GM12891 (cell line): ENCODE measurements around the gene ABHD2.
"Not testable (repeated sequence)": the region's sequence is repeated elsewhere in the genome, so short reads cannot be mapped to it uniquely, and the experiment has no call there.

ENCODE experiments used
- DNase-seq: peaks from one replicate; pipeline ENCODE4 v3.0.0; 2011; ENCODE audit warnings: low spot score; ENCODE audit not compliant: insufficient read length
- FAIRE-seq: peaks from 2 replicates; lab custom pipeline; 2011; peaks lifted over from hg19 to GRCh38; lab: Jason Lieb, UNC
- PAX5 ChIP-seq: IDR thresholded peaks from 2 replicates; pipeline ENCODE4 v1.6.1; 2011; ENCODE audit warnings: low read length, moderate library complexity, mild to moderate bottlenecking; ENCODE audit not compliant: insufficient read depth, severe bottlenecking
- POLR2A ChIP-seq: IDR thresholded peaks from 2 replicates; pipeline ENCODE4 v1.6.1; 2011; ENCODE audit warnings: low read depth, low read length, control low read depth
- POLR2AphosphoS5 ChIP-seq: IDR thresholded peaks from 2 replicates; pipeline ENCODE4 v1.6.1; 2011; ENCODE audit warnings: low read depth, low read length, control low read depth
- POU2F2 ChIP-seq: IDR thresholded peaks from 2 replicates; pipeline ENCODE4 v1.6.1; 2011; ENCODE audit warnings: low read depth, mild to moderate bottlenecking, control low read depth, low read length, moderate library complexity
- SPI1 ChIP-seq: IDR thresholded peaks from 2 replicates; pipeline ENCODE4 v1.6.1; 2011; ENCODE audit warnings: low read depth, low read length, control low read depth
- TAF1 ChIP-seq: IDR thresholded peaks from 2 replicates; pipeline ENCODE4 v1.6.1; 2011; ENCODE audit warnings: low read depth, low read length, control low read depth

The ABHD2 gene

GRCh38 chr15:89217686-89218376 is 129.6 kb downstream of the ABHD2 start:
- no peak for DNase-seq
- TF ChIP-seq POLR2A (no peak), POU2F2 (no peak), TAF1 (no peak), POLR2AphosphoS5 (no peak), SPI1 (no peak), PAX5 (no peak)

DNA sequence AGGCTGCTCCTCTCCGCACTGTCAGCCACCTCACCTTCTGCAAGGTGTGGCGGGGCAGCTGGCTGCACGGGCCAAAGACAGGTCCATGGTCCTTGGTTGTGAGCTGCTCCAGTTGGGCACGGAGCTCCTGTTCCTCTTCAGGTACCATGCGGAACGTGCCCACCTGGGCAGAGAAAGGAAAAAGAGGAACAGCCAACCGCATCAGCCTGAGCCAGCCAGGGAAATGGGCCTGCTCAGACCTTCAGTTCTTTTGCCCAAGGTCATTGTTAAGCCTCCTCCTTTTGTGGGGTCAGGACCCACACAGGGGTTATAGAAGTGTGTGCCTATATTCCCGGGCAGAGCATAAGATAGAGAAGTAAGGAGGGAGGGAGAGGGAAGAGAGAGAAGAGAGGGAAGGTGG is 130.3 kb downstream of the ABHD2 start:
- no peak for TF ChIP-seq POLR2A
- TF ChIP-seq SPI1 = 0 out of 2 replicates have a peak, but pooled peaks have one; percentile 17
- DNase-seq (no peak), FAIRE-seq (no peak)

More at GRCh38 chr15:89217686-89218376, 129.6 kb downstream of the ABHD2 start:
- FAIRE-seq = no peak

DNA sequence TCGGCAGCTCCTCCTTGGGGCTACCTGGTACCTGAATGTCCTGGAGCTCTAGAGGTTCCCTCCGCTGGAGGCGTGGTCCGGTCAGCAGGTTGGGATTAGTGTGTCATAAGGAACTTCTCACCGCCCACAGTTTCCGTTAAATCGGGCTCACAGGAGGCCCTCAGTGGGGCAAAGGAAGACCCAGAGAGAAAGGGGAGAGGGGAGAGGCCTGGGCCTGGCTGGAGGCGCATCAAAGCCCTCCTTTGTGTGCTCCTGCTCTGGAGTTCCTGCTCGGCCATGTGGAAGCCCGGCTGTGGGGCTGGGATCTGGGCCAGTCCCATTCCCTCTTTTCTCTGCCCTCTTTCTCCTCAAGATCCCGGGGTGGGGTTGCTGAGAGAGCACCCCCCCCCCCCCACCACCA is 133.3 kb downstream of the ABHD2 start, which contains the start of gene RLBP1:
RLBP1 (minus strand) TSS at position 37 of the 400 bp plus-strand sequence. CDS start 2,604 bp downstream, outside the sequence.
- TF ChIP-seq POLR2AphosphoS5 = no peak
- no peak for TF ChIP-seq TAF1
- no peak for TF ChIP-seq PAX5
- TF ChIP-seq POU2F2 = no peak
- TF ChIP-seq SPI1 = no peak
- no peak for TF ChIP-seq POLR2A
- DNase-seq = no peak
- FAIRE-seq = no peak

GRCh38 chr15:89225588-89225987 is 137.3 kb downstream of the ABHD2 start:
- FAIRE-seq = no peak
- TF ChIP-seq SPI1 (no peak), POU2F2 (no peak), POLR2A (no peak), POLR2AphosphoS5 (no peak), PAX5 (no peak), TAF1 (no peak)
- DNase-seq = no peak

- FAIRE-seq = no peak
- TF ChIP-seq POLR2AphosphoS5 (no peak), TAF1 (no peak), POU2F2 (no peak), PAX5 (no peak), POLR2A (no peak), SPI1 (no peak)
- no peak for DNase-seq
Observed at GRCh38 chr15:89226359-89227221, 138.3 kb downstream of the ABHD2 start.

DNA sequence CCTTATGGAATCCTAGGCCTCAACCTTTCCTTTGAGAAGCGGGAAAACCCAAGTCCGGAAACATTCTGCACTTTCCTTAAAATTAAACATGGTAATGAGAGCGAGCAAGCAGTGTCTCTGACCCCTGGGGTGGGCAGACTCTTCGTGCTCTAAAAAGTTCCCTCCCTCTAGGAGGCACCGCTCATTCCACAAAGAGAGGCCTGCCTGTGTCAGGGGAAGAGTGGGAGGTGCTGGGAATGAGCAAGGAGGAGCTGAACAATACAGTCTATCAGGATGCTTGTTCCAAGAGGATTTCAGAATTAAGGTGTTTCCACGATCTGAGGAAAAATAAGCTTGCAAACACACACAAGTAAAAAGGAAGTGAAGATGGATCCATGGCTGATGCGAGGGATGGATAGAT is 139.2 kb downstream of the ABHD2 start:
- DNase-seq = no peak
- no peak for TF ChIP-seq SPI1
- no peak for TF ChIP-seq TAF1
- FAIRE-seq = no peak

DNA sequence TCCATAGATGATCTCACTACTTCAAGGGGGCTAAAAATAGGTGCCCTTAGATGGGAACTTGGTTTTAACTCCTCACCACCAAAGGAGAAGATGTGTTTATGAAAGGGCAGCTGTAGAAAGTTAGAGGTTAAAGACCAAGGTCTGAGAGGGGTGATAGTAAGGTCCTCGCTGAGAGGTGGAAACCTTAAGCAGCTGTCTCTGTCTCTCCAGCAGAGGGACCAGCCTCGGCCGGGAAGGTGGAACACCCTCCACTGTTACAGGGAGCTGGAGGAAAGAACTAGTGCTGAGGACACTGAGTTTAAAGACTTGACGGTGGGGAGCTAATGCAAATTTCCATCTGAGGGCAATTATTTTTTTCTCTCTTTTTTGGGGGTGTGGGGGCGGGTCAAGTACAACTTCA is 142.0 kb downstream of the ABHD2 start:
- no peak for DNase-seq
- no peak for FAIRE-seq
- no peak for TF ChIP-seq PAX5
- TF ChIP-seq POLR2AphosphoS5 = no peak
- TF ChIP-seq TAF1 = no peak
- TF ChIP-seq POLR2A = no peak
- no peak for TF ChIP-seq SPI1
- no peak for TF ChIP-seq POU2F2

DNA sequence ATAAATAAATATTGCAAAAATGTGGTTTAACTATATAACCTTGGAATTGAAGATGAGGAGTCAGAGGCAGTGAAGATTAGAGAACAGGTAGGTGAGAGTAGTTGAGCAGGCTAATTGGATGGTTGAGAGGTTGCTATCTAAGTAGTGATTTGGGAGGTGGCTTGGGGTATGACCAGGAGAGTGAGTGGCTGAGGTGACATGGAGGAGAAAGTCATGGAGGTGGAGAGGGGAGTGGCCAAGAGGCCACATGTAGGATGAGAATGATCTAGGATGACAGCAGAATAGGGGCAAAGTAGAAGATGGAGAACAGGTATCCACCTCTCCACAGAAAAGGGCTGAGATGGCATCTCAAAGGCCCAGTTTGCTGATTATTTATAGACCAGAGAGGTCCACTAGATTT is 143.6 kb downstream of the ABHD2 start:
- TF ChIP-seq PAX5 (no peak), POU2F2 (no peak), POLR2AphosphoS5 (no peak), POLR2A (no peak), SPI1 (no peak), TAF1 (no peak)
- FAIRE-seq = no peak
- DNase-seq = no peak

DNA sequence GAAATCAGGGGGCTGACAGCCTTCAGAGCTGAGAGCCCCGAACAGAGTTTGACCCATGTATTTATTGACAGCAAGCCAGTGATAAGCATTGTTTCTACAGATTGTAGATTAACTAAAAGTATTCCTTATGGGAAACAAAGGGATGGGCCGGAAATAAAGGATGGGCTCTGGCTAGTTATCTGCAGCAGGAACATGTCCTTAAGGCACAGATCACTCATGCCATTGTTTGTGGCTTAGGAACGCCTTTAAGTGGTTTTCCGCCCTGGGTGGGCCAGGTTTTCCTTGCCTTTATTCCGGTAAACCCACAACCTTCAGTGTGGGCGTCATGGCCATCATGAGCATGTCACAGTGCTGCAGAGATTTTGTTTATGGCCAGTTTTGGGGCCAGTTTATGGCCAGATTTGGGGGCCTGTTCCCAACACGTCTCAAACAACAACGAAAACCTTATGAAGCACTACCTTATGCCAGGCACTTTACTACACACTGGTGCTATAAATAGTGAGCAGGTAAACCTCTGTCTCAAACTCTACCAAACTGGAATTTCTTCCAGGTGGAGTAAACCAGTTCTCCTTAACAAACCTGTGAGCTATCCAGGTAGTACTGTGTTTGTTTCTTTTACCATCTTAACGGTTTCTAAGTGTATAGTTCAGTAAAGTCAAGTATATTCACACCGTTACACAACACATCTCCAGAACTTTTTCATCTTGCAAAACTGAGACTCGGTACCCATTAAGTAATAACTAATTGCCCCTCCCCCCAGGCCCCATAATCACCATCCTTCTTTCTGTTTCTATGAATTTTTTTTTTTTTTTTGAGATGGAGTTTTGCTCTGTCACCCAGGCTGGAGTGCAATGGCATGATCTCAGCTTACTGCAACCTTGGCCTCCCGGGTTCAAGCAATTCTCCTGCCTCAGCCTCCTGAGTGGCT is 151.9 kb downstream of the ABHD2 start:
- FAIRE-seq, DNase-seq: not testable (repeated sequence)
